Loucy (cell line): ENCODE measurements around the gene CRABP2.

Experiments
- H2AFZ ChIP-seq: fragments of 200-600 bp; sonication (generic); 2 replicates; pipeline ENCODE4 v1.6.0; 2016; ENCODE audit warnings: antibody characterized with exemption, mild to moderate bottlenecking, low read length, moderate library complexity
- H3F3A ChIP-seq: fragments of 200-600 bp; 2 replicates; pipeline ENCODE4 v1.6.0; 2016; ENCODE audit warnings: antibody characterized with exemption, low read depth, mild to moderate bottlenecking
- H3K27me3 ChIP-seq: fragments of 200-600 bp; sonication (generic); 2 replicates; pipeline ENCODE4 v1.6.1; 2014; ENCODE audit warnings: low read length, mild to moderate bottlenecking; ENCODE audit not compliant: insufficient read depth, poor library complexity, severe bottlenecking
- H3K36me3 ChIP-seq: fragments of 200-600 bp; sonication (generic); 2 replicates; pipeline ENCODE4 v1.6.1; 2016; ENCODE audit warnings: low read length; ENCODE audit not compliant: insufficient read depth
- H3K4me1 ChIP-seq: fragments of 200-600 bp; sonication (generic); 2 replicates; pipeline ENCODE4 v1.5.1; 2014; ENCODE audit warnings: low read length, mild to moderate bottlenecking; ENCODE audit not compliant: insufficient read depth, poor library complexity, severe bottlenecking
- H3K4me2 ChIP-seq: fragments of 200-600 bp; sonication (generic); 2 replicates; pipeline ENCODE4 v1.6.0; 2014; ENCODE audit warnings: antibody characterized with exemption, low read length, low read depth, mild to moderate bottlenecking; ENCODE audit not compliant: poor library complexity, severe bottlenecking
- H3K4me3 ChIP-seq: fragments of 200-600 bp; sonication (generic); 2 replicates; pipeline ENCODE4 v1.5.1; 2014; ENCODE audit warnings: low read length, mild to moderate bottlenecking, mixed read lengths; ENCODE audit not compliant: poor library complexity, severe bottlenecking
- H3K79me2 ChIP-seq: fragments of 200-600 bp; sonication (generic); 2 replicates; pipeline ENCODE4 v1.6.1; 2014; ENCODE audit warnings: low read length; ENCODE audit not compliant: insufficient read depth
- H3K9ac ChIP-seq: fragments of 200-600 bp; sonication (generic); 2 replicates; pipeline ENCODE4 v1.6.0; 2014; ENCODE audit warnings: mild to moderate bottlenecking, low read depth, low read length, moderate library complexity; ENCODE audit not compliant: poor library complexity, severe bottlenecking
- H3K9me2 ChIP-seq: fragments of 200-600 bp; sonication (generic); replicated peaks from 2 replicates; pipeline ENCODE4 v1.6.1; 2016; ENCODE audit warnings: low read depth, low read length, mixed read lengths
- H3K9me3 ChIP-seq: fragments of 200-600 bp; sonication (generic); 2 replicates; pipeline ENCODE4 v1.6.1; 2014; ENCODE audit warnings: mild to moderate bottlenecking, antibody characterized with exemption, low read length, low read depth; ENCODE audit not compliant: insufficient read depth
- H4K20me1 ChIP-seq: fragments of 200-600 bp; sonication (generic); 2 replicates; pipeline ENCODE4 v1.6.0; 2014; ENCODE audit warnings: antibody characterized with exemption, low read length, mild to moderate bottlenecking; ENCODE audit not compliant: insufficient read depth, poor library complexity, severe bottlenecking
- CTCF ChIP-seq: fragments of 200-600 bp; sonication (generic); conservative IDR thresholded peaks from 2 replicates; pipeline ENCODE4 v1.5.1; 2014; ENCODE audit warnings: mild to moderate bottlenecking, antibody characterized with exemption, low read length
- EZH2phosphoT487 ChIP-seq: fragments of 200-600 bp; IDR thresholded peaks from 2 replicates; pipeline ENCODE4 v1.6.1; 2018; ENCODE audit warnings: antibody characterized with exemption, mild to moderate bottlenecking, moderate library complexity, borderline replicate concordance

Gene CRABP2

GRCh38 chr1:156705321-156705917, at the start of gene CRABP2:
Gene CRABP2, minus strand, starts transcription at chr1:156705583. Its CDS starts 137 bp downstream, at chr1:156705446.
- H3F3A ChIP-seq = no peaks in the 10 kb centered on the region
- H3K36me3 ChIP-seq = no peaks in the 10 kb centered on the region
- H3K4me2 ChIP-seq = peak within 1 kb of the TSS; percentile 100
- no peaks in the 10 kb centered on the region for H3K9me2 ChIP-seq
- no peaks in the 10 kb centered on the region for H3K9me3 ChIP-seq
- H4K20me1 ChIP-seq = no peaks in the 10 kb centered on the region
- peak within 1 kb of the TSS; percentile 82 for H3K4me3 ChIP-seq
- TF ChIP-seq CTCF (no peak), EZH2phosphoT487 (no peak)
- peak within 1 kb of the TSS; percentile 89 for H2AFZ ChIP-seq
- H3K4me1 ChIP-seq = peaks cover 17% of the 10 kb centered on the region
- H3K9ac ChIP-seq = peak within 1 kb of the TSS; percentile 64
- H3K27me3 ChIP-seq = no peaks in the 10 kb centered on the region
- H3K79me2 ChIP-seq = no peaks in the 10 kb centered on the region

- H3K9ac ChIP-seq = no peak overlapping the region
- no peaks in the 10 kb centered on the region for H3K9me3 ChIP-seq
- peaks cover 7% of the 10 kb centered on the region for H4K20me1 ChIP-seq
- H3F3A ChIP-seq = no peaks in the 10 kb centered on the region
- H2AFZ ChIP-seq = no peak overlapping the region
- peaks cover 18% of the 10 kb centered on the region for H3K4me1 ChIP-seq
- no peaks in the 10 kb centered on the region for H3K36me3 ChIP-seq
- no peak for TF ChIP-seq EZH2phosphoT487
- no peak for TF ChIP-seq CTCF
- H3K9me2 ChIP-seq = no peaks in the 10 kb centered on the region
- H3K27me3 ChIP-seq = peaks cover 6% of the 10 kb centered on the region
- H3K4me2 ChIP-seq = no peak overlapping the region
- peaks cover 45% of the 10 kb centered on the region for H3K79me2 ChIP-seq
- H3K4me3 ChIP-seq = no peak overlapping the region
Observed at GRCh38 chr1:156754219-156754618, 48.8 kb upstream of the CRABP2 start.

GRCh38 chr1:156752843-156753482, 47.6 kb upstream of the CRABP2 start:
- peak overlapping the region; percentile 98 for H3K9ac ChIP-seq
- peaks cover 58% of the 10 kb centered on the region for H3K79me2 ChIP-seq

More at GRCh38 chr1:156752843-156753482, 47.6 kb upstream of the CRABP2 start:
- H3K4me2 ChIP-seq = peak overlapping the region; percentile 85
- peaks cover 20% of the 10 kb centered on the region for H4K20me1 ChIP-seq
- peaks cover 6% of the 10 kb centered on the region for H3K27me3 ChIP-seq
- no peaks in the 10 kb centered on the region for H3K9me3 ChIP-seq
- no peak for TF ChIP-seq EZH2phosphoT487
- no peak for TF ChIP-seq CTCF
- H3F3A ChIP-seq = no peaks in the 10 kb centered on the region
- peak overlapping the region; percentile 90 for H3K4me3 ChIP-seq
- no peak overlapping the region for H2AFZ ChIP-seq
- no peaks in the 10 kb centered on the region for H3K9me2 ChIP-seq
- H3K4me1 ChIP-seq = peaks cover 18% of the 10 kb centered on the region
- no peaks in the 10 kb centered on the region for H3K36me3 ChIP-seq
